ENCODE measurements around the gene TMCC1. TPM values are rescaled to one million over a fixed set of nuclear protein-coding genes. Genes with fewer than 3 reads are reported as not detected.
"Not testable (repeated sequence)": the region's sequence is repeated elsewhere in the genome, so short reads cannot be mapped to it uniquely, and the experiment has no call there.

The TMCC1 gene
- total RNA-seq, 2 experiments from 2014 or later, result 15.2 TPM

GRCh38 chr3:129834580-129834979 is 58.9 kb downstream of the TMCC1 start:
- no peak for DNase-seq
- H3K4me1 Mint-ChIP-seq, result peaks cover 5% of the 10 kb centered on the region
- no peaks in the 10 kb centered on the region for H3K27me3 Mint-ChIP-seq
- H3K9me3 Mint-ChIP-seq, result no peaks in the 10 kb centered on the region
- H3K27ac Mint-ChIP-seq, result no peak overlapping the region
- H3K36me3 Mint-ChIP-seq, result peaks cover 2% of the 10 kb centered on the region
- no peak overlapping the region for H3K4me3 Mint-ChIP-seq

- not testable (repeated sequence) for H3K27ac Mint-ChIP-seq, H3K36me3 Mint-ChIP-seq, H3K9me3 Mint-ChIP-seq, H3K27me3 Mint-ChIP-seq, H3K4me3 Mint-ChIP-seq, DNase-seq
- H3K4me1 Mint-ChIP-seq, result peaks cover 13% of the 10 kb centered on the region
Measured at GRCh38 chr3:129831942-129832341, 61.6 kb downstream of the TMCC1 start.

DNA sequence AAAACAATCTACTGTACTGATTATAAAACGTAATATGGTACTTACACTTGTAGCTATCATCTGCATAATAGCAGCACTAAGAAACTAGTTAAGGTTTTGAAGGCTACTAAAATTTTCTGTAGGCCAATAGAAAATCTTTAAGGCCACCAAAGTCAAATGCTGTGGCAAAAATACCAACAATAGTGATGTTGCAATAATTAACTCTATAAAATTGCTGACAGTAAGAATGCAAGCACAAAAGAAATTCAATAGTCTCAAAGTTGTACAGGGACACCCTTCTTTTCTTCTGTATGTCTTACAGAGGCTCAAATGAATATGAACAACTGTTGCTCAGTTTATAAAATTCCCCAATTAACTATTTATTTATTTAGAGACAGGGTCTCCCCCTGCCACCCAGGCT is 62.0 kb downstream of the TMCC1 start:
- Mint-ChIP-seq H3K27ac (no peak overlapping the region), H3K9me3 (no peaks in the 10 kb centered on the region), H3K4me1 (peaks cover 13% of the 10 kb centered on the region), H3K36me3 (peaks cover 1% of the 10 kb centered on the region), H3K4me3 (no peak overlapping the region), H3K27me3 (no peaks in the 10 kb centered on the region)
- DNase-seq, result no peak

- H3K9me3 Mint-ChIP-seq, result no peaks in the 10 kb centered on the region
- no peak overlapping the region for H3K27ac Mint-ChIP-seq
- H3K27me3 Mint-ChIP-seq, result no peaks in the 10 kb centered on the region
- DNase-seq, result peak; percentile 3
- peaks cover 1% of the 10 kb centered on the region for H3K36me3 Mint-ChIP-seq
- H3K4me1 Mint-ChIP-seq, result peaks cover 13% of the 10 kb centered on the region
- no peak overlapping the region for H3K4me3 Mint-ChIP-seq
Measured at GRCh38 chr3:129829640-129830039, 63.9 kb downstream of the TMCC1 start.

DNA sequence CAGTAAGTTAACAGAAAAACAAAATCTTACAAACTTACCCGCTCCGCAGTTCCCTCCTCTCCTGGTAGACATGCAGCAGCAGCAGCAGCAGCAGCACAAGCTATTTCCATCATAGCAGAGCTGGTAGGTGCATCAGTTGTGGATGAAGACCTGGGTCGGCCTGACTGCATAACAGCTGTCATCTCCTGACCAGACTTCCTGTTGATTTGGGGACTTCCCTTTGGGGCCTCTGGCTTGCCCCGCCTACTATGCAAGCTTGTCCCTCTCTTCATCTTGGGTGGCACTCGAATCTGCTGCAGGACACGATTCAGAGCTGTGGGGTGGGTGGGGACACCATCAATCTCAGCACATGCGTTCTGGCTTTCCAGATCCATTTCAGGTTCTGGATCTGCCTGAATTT is 65.7 kb downstream of the TMCC1 start:
- Mint-ChIP-seq H3K4me1 (peaks cover 13% of the 10 kb centered on the region), H3K9me3 (no peaks in the 10 kb centered on the region), H3K27ac (no peak overlapping the region), H3K4me3 (no peak overlapping the region), H3K36me3 (peaks cover 1% of the 10 kb centered on the region), H3K27me3 (no peaks in the 10 kb centered on the region)
- peak; percentile 31 for DNase-seq

GRCh38 chr3:129824926-129825541 is 68.5 kb downstream of the TMCC1 start:
- no peak overlapping the region for H3K27ac Mint-ChIP-seq
- H3K4me3 Mint-ChIP-seq, result no peak overlapping the region
- peaks cover 15% of the 10 kb centered on the region for H3K4me1 Mint-ChIP-seq
- H3K36me3 Mint-ChIP-seq, result peaks cover 1% of the 10 kb centered on the region
- peak; percentile 46 for DNase-seq
- no peaks in the 10 kb centered on the region for H3K9me3 Mint-ChIP-seq
- no peaks in the 10 kb centered on the region for H3K27me3 Mint-ChIP-seq

GRCh38 chr3:129822679-129823078 is 70.8 kb downstream of the TMCC1 start:
- H3K27me3 Mint-ChIP-seq, result no peaks in the 10 kb centered on the region
- peaks cover 7% of the 10 kb centered on the region for H3K4me1 Mint-ChIP-seq
- no peak overlapping the region for H3K27ac Mint-ChIP-seq
- peaks cover 4% of the 10 kb centered on the region for H3K36me3 Mint-ChIP-seq
- no peaks in the 10 kb centered on the region for H3K9me3 Mint-ChIP-seq
- no peak for DNase-seq
- no peak overlapping the region for H3K4me3 Mint-ChIP-seq

- H3K9me3 Mint-ChIP-seq, result no peaks in the 10 kb centered on the region
- peaks cover 3% of the 10 kb centered on the region for H3K4me1 Mint-ChIP-seq
- no peak for DNase-seq
- H3K4me3 Mint-ChIP-seq, result no peak overlapping the region
- H3K27me3 Mint-ChIP-seq, result no peaks in the 10 kb centered on the region
- no peak overlapping the region for H3K27ac Mint-ChIP-seq
- peaks cover 5% of the 10 kb centered on the region for H3K36me3 Mint-ChIP-seq
Measured at GRCh38 chr3:129822241-129822640, 71.3 kb downstream of the TMCC1 start.

DNA sequence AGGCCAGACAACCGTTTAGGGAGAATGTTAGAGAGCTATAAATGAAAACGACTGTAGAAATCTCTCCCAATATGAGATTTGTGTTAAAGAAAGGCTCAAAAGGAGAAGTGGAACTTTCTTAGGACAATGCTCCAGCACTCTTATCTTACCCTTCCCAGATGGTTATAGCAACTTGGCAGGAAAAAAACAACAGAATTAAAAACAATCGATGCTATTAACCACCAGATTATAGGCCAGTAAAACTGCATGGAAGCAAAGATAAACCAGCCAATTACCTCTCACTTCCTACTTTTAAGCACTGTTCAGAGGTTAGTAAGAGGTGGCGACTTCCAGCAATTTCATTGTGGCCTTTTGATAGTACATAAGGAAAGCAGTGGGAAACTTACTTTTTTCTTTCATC is 72.9 kb downstream of the TMCC1 start:
- Mint-ChIP-seq H3K36me3 (peaks cover 13% of the 10 kb centered on the region), H3K27ac (no peak overlapping the region), H3K4me1 (peaks cover 3% of the 10 kb centered on the region), H3K27me3 (no peaks in the 10 kb centered on the region), H3K4me3 (no peak overlapping the region), H3K9me3 (no peaks in the 10 kb centered on the region)
- no peak for DNase-seq

GRCh38 chr3:129812589-129812988 is 80.9 kb downstream of the TMCC1 start:
- Mint-ChIP-seq H3K36me3 (peaks cover 24% of the 10 kb centered on the region), H3K4me3 (no peak overlapping the region), H3K4me1 (peaks cover 13% of the 10 kb centered on the region), H3K27ac (no peak overlapping the region), H3K27me3 (no peaks in the 10 kb centered on the region), H3K9me3 (peaks cover 5% of the 10 kb centered on the region)
- DNase-seq, result no peak

DNA sequence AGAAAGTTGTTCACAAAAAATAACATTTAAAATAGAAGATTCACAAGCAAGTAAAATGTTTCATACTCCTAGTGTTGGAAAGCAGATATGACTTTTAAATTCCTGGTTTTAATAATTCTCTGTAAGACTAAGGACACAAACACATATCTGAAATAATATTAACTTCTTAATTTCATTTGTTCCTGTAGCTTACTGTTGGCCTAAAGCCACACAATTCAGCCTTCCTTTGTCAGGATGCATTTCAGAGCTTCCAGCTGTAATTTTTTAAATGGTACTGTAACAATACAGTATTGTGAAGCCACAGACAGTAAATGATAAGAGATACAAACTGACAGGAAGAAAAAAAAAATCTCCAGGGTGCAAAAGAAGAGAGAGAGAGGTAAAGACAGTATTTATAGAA is 84.2 kb downstream of the TMCC1 start:
- DNase-seq, result no peak
- H3K27ac Mint-ChIP-seq, result no peak overlapping the region
- no peaks in the 10 kb centered on the region for H3K27me3 Mint-ChIP-seq
- H3K9me3 Mint-ChIP-seq, result no peaks in the 10 kb centered on the region
- peaks cover 8% of the 10 kb centered on the region for H3K36me3 Mint-ChIP-seq
- no peak overlapping the region for H3K4me3 Mint-ChIP-seq
- H3K4me1 Mint-ChIP-seq, result peaks cover 13% of the 10 kb centered on the region

DNA sequence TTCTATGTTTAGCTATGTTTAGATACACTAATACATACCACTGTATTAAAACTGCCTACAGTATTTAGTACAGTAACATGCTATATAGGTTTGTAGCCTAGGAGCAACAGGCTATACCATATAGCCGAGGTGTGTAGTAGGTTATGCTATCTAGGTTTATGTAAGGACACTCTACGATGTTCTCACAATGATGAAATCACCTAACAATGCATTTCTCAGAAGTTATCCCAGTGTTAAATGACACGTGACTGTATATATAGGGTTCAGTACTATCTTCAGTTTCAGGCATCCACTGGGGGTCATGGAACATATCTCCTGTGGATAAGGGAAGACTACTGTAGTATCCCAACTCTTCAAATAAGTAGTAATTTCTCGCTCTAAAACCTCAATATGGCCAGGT is 97.4 kb downstream of the TMCC1 start:
- DNase-seq, result no peak
- Mint-ChIP-seq H3K4me3 (no peak overlapping the region), H3K36me3 (peaks cover under 1% of the 10 kb centered on the region), H3K9me3 (no peaks in the 10 kb centered on the region), H3K27me3 (no peaks in the 10 kb centered on the region), H3K27ac (no peak overlapping the region), H3K4me1 (peaks cover 25% of the 10 kb centered on the region)

DNA sequence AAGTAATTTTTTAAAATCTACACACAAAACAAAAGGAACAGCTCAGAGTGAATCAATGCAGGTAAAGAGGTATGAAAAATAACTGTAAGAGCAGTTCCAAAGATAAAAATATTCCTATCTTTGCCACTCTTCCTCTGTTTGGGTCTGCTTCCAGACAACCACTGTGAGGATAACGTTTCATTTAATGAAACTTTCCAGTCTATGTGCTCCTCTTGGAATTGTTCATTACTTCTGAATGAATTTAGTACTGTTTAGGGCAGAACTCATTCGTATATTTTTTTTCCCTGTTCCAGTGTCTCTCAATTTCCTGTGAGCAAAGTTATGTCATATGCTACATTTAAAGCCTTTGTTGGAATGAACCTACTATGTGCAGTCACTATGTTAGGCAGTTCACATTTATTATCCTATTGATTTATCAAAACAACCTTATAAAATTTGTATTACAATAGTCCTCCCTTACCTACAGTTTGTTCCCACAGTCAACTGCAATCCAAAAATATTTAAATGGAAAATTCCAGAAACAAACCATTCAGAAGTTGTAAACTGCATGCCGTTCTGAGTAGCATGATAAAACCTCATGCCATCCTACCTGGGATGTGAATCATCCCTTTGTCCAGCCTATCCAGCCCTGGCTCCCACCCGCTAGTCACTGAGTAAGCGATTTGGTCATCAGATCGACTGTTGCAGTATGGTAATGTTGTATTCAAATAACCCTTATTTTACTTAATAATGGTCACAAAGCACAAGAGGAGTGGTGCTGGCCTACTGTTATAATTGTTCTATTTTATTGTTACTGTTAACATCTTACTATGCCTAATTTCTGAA is 98.1 kb downstream of the TMCC1 start:
- H3K27me3 Mint-ChIP-seq, result no peaks in the 10 kb centered on the region
- DNase-seq, result no peak

DNA sequence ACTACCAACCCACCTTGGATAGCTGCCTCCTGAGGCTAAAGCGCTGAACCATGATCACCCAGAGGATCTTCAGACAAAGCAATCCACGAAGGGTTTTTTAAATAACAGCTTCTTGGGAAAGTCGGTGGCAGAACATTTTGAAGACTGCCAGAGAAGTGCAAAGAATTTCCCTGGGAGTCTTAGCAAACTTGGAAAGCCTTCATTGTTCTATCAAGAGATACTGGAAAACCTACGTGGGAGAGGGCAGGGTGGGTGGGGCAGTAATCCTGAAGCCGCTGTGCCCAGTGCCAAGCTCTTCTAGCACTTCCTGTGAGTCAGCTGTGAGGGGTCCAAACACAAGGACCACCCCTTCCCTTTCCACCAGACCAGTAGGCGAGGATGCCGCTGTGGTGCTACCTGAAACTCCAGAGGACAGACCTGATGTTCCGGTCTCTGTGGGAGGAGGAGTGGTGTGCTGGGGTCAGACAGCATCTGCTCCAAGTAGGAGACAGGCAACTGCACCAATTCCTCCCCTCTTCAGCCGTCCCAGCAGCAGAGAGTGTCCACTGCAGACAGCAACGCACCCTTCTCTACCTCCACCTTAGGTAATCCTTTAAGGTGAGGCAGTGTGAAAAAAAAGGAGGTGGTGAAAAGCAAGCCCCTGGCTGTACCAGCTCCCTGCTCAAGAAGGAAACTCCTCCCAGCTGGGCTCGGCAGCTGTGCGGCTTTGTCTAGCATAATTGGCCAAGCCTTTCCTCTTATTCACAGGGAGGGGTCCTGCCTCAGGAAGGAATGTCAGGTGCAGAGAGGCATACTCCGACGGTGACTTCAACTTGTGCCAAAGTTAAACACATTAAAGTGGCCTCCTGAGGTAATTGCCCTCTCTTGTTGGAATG is 99.0 kb downstream of the TMCC1 start:
- H3K4me1 Mint-ChIP-seq, result peaks cover 25% of the 10 kb centered on the region
- no peaks in the 10 kb centered on the region for H3K9me3 Mint-ChIP-seq
- H3K27me3 Mint-ChIP-seq, result no peaks in the 10 kb centered on the region
- no peaks in the 10 kb centered on the region for H3K36me3 Mint-ChIP-seq
- no peak overlapping the region for H3K27ac Mint-ChIP-seq
- H3K4me3 Mint-ChIP-seq, result no peak overlapping the region
- peak; percentile 1 for DNase-seq

More for the DNA sequence above, 98.1 kb downstream of the TMCC1 start:
- Mint-ChIP-seq H3K36me3 (no peaks in the 10 kb centered on the region), H3K27ac (no peak overlapping the region), H3K4me3 (no peak overlapping the region), H3K9me3 (no peaks in the 10 kb centered on the region), H3K4me1 (peaks cover 25% of the 10 kb centered on the region)

DNA sequence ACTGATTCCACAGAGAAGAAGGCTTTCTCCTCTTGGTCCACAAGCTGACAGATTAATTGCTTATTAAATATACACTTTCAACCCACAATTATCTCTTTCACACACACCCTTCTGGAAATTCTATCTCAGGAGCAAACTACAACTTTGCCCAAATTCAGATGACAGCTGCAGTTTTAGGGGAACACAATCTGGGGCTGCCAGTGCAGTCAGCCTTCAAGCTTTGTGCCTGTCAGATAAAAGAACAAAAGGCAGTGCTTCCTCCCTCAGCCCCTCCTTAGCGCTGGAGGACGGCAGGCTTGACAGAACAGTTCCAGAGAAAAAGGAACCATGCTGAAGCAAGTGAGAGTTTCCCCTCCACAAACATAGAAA is 99.6 kb downstream of the TMCC1 start:
- no peak overlapping the region for H3K4me3 Mint-ChIP-seq
- H3K9me3 Mint-ChIP-seq, result no peaks in the 10 kb centered on the region
- H3K4me1 Mint-ChIP-seq, result peaks cover 25% of the 10 kb centered on the region
- H3K27ac Mint-ChIP-seq, result no peak overlapping the region
- H3K36me3 Mint-ChIP-seq, result no peaks in the 10 kb centered on the region
- no peaks in the 10 kb centered on the region for H3K27me3 Mint-ChIP-seq
- no peak for DNase-seq
